M059J (cell line): ENCODE measurements around the gene GET4. TPM values are rescaled to one million over a fixed set of nuclear protein-coding genes. Genes with fewer than 3 reads are reported as not detected.
"Not testable (repeated sequence)": the region's sequence is repeated elsewhere in the genome, so short reads cannot be mapped to it uniquely, and the experiment has no call there.

ENCODE experiments used
- DNase-seq: peaks from one replicate; pipeline ENCODE4 v3.0.0-alpha.2; 2012; ENCODE audit warnings: low read depth
- total RNA-seq: library from RNA; depleted of rRNA; stranded (reverse); fragments of >200 nt; shearing (Covaris generic); gene quantifications from 2 replicates; pipeline ENCODE4 v1.2.3, GENCODE V29; 2014

GET4 gene
- total RNA-seq, 1 experiment from 2014 or later = 26.9 TPM

- DNase-seq = no peak
These were observed 39.2 kb downstream of the GET4 start for GRCh38 chr7:915291-916218.

GRCh38 chr7:916291-916941 lies 40.1 kb downstream of the GET4 start:
- DNase-seq = peak; percentile 27

GRCh38 chr7:917255-918117 lies 41.1 kb downstream of the GET4 start:
- no peak for DNase-seq

- no peak for DNase-seq
These were observed 41.7 kb downstream of the GET4 start for GRCh38 chr7:918118-918425.

- no peak for DNase-seq
These were observed 42.2 kb downstream of the GET4 start for GRCh38 chr7:918441-919113.

GRCh38 chr7:919114-919442 lies 42.7 kb downstream of the GET4 start:
- no peak for DNase-seq

- no peak for DNase-seq
These were observed 43.6 kb downstream of the GET4 start for GRCh38 chr7:919924-920341.

- DNase-seq = no peak
These were observed 44.2 kb downstream of the GET4 start for GRCh38 chr7:920351-921070.

GRCh38 chr7:921071-921461 lies 44.7 kb downstream of the GET4 start:
- no peak for DNase-seq

GRCh38 chr7:921581-922333 lies 45.4 kb downstream of the GET4 start:
- DNase-seq = no peak

GRCh38 chr7:922334-923107 lies 46.2 kb downstream of the GET4 start:
- DNase-seq = no peak

- DNase-seq = peak; percentile 79
These were observed 47.0 kb downstream of the GET4 start for GRCh38 chr7:923108-924041.

GRCh38 chr7:924042-924441 lies 47.7 kb downstream of the GET4 start:
- not testable (repeated sequence) for DNase-seq

GRCh38 chr7:924541-925231 lies 48.3 kb downstream of the GET4 start:
- peak; percentile 57 for DNase-seq

GRCh38 chr7:925601-926000 lies 49.2 kb downstream of the GET4 start:
- DNase-seq = no peak

- no peak for DNase-seq
These were observed 50.0 kb downstream of the GET4 start for GRCh38 chr7:926061-927030.
